COLO829 (cell line): Measurements from ENCODE around the gene PLCL1.
"Not testable (repeated sequence)": the region's sequence is repeated elsewhere in the genome, so short reads cannot be mapped to it uniquely, and the experiment has no call there.

Source experiments
- DNase-seq: peaks from one replicate; pipeline ENCODE4 v3.0.0; 2012; ENCODE audit warnings: low spot score

PLCL1 gene

GRCh38 chr2:198000417-198000816 lies 196.0 kb downstream of the PLCL1 start:
- no peak for DNase-seq

DNA sequence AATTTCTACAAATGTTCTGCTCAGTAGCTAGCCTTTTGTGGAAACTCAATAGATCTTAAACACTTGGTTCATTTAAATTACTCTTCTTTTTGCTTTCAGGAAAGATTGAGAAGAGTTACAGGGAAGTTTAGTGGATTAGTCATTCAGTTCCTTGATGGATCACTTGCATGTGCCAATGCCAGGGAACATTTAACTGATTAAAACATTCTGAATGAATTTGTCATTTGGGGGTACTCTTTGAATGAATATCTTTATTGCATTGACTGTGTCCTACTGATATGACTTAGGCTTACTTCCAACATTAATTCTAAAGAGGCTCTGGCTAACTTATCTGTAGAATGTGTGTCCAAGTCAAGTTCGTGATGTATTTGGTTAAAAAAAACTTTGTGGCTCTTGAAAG lies 199.8 kb downstream of the PLCL1 start:
- peak; percentile 23 for DNase-seq

GRCh38 chr2:198004921-198005829 lies 200.8 kb downstream of the PLCL1 start:
- no peak for DNase-seq

- DNase-seq: no peak
Measured at GRCh38 chr2:198006733-198007132, 202.3 kb downstream of the PLCL1 start.

DNA sequence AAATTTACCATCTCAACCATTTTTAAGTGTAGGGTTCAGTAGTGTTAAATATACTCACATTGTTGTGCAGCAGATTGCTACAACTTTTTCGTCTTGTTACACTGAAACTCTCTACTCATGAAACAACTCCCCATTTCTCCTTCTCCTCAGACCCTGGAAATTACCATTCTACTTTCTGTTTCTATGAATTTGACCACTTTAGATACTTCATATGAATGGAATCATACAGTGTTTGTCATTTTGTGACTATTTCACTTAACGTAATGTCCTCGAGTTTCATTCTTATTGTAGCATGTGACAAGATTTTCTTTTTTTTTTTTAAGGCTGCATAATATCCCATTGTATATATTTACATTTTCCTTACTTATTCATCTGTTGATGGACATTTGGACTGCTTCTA lies 203.8 kb downstream of the PLCL1 start:
- no peak for DNase-seq

DNA sequence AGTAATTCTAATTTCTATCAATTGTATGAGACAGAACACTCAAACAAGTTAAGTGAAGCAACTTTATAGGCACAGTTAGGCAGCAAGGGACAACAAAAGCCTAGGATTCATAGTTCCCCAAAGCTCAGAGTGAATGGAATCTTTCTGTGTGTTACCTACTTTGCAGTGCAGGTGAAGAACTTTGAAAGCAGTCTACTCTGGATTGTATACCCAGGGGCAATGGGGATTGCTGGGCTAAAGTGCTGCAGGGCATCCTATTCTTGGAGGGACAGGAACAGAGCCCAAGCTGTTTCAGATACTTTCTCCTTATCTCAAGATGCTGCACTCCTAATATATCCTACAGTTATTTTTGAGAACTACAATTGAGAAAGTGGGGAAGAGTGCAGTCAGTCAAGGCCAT lies 207.6 kb downstream of the PLCL1 start:
- no peak for DNase-seq

- no peak for DNase-seq
Measured at GRCh38 chr2:198016243-198016642, 211.8 kb downstream of the PLCL1 start.

- no peak for DNase-seq
Measured at GRCh38 chr2:198017068-198017467, 212.7 kb downstream of the PLCL1 start.

DNA sequence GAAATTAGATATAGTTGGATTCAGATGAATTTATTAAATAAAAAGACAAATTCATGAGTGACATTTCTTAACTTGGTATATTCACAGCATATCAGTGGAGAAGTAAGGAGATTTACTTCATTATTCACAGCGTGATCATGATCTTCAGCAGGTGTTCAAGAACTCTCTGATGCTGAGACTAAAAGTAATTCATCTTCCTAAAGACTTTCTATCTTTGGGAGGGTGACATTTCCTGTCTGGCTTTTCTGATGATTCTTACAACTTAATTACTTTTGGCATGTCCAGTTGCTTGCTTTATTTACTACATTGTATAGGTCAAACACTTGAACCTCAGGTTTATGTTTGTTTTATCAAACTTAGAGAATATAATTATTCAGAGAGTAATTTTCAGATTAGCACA lies 224.6 kb downstream of the PLCL1 start:
- no peak for DNase-seq

GRCh38 chr2:198029576-198029975 lies 225.2 kb downstream of the PLCL1 start:
- not testable (repeated sequence) for DNase-seq

DNA sequence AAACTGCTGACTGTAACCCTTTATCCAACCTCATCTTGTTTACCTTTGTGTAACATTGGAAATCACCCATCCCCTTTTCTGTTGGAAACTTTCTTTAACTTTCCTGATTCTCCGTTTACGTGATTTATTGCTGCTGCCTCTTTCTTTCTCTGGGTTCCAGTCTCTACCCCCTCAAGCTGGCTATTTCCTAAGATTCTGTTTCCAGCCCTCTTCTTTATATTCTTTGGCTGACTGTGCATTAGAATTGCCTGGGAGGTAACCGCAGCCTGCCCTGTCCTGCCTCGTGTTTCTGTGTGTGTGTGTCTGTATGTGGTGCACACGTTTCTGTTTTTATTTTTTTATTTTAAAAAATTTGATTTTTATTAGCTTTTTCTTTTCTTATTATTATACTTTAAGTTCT lies 229.2 kb downstream of the PLCL1 start:
- DNase-seq: no peak

DNA sequence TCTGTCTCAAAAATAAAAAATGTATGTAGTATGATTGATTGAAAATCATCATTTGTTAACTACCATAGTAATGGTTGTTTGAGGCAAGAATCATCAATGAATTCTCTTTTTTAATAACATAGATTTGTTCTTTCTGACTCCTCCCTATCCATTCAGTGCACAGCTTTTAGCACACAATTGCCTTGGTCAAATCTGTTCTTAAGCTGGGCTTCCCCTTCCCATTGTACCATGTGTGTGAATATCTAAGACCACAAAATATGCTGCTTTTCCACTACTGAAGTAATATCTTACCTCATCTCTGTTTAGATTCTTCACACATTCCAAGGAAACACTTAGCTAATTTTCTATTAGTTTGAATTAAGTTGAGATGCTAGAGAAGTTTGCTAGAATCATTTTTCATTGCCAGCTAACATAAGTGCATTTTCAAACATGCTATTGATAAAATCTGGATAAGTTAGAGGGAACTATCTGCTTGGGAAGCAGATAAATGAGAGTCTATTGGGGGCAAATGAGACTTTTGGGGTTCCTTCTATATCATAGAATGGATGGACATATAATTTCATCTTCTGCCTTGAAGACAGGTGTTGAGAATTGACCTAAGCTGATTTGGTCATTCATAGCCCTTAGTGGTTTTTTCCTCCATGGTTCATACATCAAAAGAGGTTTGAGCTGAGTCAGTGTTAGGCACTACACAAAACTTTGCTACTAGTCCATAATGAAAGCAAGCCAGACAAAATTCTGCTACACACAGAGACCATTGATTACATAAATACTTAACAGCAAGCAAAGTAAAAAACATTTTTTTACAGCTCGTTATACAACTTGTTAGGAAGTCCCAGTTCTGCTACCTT lies 231.9 kb downstream of the PLCL1 start:
- DNase-seq: no peak

GRCh38 chr2:198040835-198041234 lies 236.4 kb downstream of the PLCL1 start:
- DNase-seq: no peak

DNA sequence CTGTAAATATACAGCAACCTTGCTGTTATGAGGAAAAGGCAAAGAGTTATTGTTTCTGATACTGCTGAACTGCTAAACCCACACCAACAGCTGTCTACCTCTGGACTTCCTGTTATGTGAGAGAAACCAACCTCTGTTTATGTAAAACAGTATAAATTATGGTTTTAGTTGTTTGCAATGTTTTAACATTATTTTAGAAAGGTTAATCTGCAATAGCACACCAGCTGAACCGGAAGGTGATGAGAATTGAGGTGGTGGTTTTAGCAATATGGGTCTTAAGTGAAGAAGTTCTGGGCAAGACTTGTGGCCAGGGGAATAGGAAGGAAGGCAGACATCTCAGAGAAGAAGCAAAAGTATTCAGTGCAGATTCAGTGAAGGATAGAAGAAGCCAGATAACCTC lies 237.8 kb downstream of the PLCL1 start:
- DNase-seq: no peak

DNA sequence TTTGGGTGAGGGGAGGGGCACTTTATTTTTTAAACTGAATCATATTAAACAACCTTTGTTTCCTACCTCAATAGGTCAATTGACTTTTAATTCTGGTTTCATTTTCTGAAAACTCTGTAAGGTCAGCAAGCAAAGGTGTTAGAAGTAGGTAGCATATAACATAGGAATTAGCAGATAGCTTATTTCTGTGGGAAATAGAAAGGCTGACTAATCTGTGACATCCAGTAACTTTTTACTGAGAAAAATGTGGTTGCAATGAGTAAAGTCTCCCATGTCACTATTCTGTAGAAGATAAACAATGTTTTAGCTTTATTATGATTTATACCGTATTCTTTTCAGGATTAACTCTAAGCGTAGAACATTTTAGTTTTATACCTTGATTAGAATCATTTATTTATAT lies 240.4 kb downstream of the PLCL1 start:
- no peak for DNase-seq

DNA sequence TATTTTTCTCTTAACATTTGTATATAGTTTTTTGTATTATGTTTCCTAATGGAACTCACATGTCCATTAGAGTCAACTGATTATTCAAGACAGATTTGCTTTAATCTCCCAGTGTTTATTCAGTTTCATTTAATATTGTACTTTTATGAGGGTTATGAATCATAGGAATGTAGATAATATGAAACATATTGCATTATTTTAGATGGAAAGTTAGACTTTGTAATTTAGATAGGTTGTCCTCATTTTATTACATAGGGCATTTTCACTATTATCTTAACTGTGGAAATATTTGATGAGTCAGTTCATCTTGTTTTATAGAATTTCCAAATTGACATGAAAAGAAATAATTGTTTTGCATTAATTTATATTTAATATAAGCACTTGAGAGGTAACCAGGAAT lies 240.8 kb downstream of the PLCL1 start:
- DNase-seq: no peak

GRCh38 chr2:198052741-198053140 lies 248.3 kb downstream of the PLCL1 start:
- DNase-seq: no peak

DNA sequence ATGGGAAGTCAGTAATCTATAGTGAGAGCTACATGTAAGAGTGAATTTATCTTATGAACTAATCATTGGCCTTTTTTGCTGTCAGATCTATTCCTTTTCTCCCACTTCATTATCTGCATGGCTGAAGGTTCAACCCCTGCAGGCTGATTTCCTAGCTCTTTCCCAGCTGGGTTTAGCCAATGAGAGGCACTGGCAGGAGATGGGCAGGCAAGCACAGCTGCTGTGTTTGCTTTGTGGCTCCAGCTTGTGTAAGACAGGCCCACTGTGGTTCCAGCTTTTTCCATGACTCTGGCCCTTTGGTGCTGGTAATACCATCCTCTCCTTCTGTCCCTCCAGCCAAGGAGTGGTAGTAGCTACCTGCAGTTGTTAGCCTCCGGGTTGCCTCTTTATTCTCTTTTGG lies 248.8 kb downstream of the PLCL1 start:
- no peak for DNase-seq

- no peak for DNase-seq
Measured at GRCh38 chr2:198053776-198054175, 249.4 kb downstream of the PLCL1 start.

DNA sequence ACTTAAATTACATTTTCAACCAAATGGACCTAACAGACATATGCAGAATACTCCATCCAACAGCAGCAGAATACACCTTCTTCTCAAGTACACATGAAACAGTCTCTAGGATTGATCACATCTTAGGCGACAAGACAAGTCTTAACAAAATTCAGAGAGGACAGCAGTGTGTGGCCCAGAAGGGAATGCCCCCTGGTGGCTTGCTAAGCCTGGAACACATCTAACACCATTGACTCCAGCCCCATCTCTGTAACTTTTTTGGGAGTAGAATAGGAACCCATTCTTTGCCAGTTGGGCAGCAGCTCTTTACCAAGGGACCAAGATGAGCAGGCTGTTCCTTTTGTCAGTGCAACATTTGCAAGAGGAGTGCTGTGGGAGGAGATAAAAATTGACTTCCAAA lies 249.9 kb downstream of the PLCL1 start:
- peak; percentile 24 for DNase-seq

DNA sequence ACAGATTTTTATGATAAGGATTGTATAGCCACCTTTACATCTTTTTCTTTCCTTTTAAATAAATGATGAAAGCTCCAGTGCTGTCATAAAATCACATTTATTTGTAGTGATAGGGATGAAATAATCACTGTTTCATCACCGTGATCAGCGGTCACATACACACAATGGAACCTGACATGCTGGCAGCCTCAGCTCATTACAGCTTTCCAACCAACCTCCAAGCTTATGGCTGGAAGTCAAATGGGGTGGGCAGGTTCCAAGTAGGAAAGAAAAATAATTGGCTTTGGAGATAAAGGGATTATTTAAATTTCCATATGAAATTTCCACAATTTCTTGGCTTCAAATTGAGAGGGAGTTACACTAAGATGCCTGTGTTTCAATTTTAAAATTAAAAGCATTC lies 251.3 kb downstream of the PLCL1 start:
- no peak for DNase-seq

GRCh38 chr2:198056836-198057235 lies 252.4 kb downstream of the PLCL1 start:
- no peak for DNase-seq

DNA sequence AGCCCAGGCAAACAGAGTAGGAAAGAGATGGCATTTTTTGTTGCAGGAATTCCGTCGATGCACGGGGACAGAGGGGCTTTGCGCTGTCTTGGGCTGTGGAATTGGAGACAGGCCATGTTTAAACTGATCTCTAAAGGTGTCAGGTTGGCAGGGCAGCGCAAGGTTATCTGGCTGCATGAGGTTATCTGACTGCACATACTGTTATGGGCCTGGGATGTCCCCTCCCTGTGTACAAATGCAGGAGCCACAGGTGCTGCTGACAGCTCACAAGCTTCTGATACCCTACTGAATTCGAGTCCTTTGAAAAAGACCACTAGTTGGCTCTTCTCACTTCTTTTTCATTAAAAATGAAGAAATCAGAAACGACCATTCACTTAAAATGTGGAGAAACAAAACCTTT lies 255.4 kb downstream of the PLCL1 start:
- DNase-seq: no peak
